Uterus (tissue), 2 donors: ENCODE data around the gene CCDC170.

Experiments used
- POLR2A ChIP-seq, 2 donors: fragments of 450-650 bp; IDR thresholded peaks; one replicate each; pipeline ENCODE4 v1.6.1; 2016; ENCODE audit warnings: antibody characterized with exemption in 2 of 2, mild to moderate bottlenecking in 1 of 2, moderate library complexity in 1 of 2
- TF ChIP-seq, protein P1 (sequence below), 4 experiments: fragments of 200-600 bp in 2 of 4; fragments of 450-650 bp in 2 of 4; sonication (generic) in 2 of 4; IDR thresholded peaks; one replicate each; pipeline ENCODE4 v1.5.1; 2016 to 2019; ENCODE audit warnings: antibody characterized with exemption in 4 of 4, mild to moderate bottlenecking in 2 of 4, moderate library complexity in 1 of 4

DNA sequence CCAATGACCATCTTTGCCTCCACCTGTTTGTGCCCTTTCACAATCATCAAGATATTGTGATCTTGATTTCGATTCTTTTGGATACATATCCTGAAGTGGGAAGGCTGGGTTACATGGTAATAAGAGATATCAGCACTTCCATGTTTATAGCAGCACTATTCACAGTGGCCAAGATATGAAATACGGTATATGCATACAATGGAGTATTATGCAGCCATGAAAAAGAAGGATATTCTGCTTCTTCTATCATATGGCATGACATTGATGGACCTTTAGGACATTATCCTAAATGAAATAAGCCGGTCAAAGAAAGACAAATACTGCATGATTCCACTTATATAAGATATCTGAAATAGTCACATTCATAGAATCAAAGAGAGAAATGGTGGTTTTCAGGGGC is 144.0 kb downstream of the CCDC170 start:
- TF ChIP-seq, protein P1, sequence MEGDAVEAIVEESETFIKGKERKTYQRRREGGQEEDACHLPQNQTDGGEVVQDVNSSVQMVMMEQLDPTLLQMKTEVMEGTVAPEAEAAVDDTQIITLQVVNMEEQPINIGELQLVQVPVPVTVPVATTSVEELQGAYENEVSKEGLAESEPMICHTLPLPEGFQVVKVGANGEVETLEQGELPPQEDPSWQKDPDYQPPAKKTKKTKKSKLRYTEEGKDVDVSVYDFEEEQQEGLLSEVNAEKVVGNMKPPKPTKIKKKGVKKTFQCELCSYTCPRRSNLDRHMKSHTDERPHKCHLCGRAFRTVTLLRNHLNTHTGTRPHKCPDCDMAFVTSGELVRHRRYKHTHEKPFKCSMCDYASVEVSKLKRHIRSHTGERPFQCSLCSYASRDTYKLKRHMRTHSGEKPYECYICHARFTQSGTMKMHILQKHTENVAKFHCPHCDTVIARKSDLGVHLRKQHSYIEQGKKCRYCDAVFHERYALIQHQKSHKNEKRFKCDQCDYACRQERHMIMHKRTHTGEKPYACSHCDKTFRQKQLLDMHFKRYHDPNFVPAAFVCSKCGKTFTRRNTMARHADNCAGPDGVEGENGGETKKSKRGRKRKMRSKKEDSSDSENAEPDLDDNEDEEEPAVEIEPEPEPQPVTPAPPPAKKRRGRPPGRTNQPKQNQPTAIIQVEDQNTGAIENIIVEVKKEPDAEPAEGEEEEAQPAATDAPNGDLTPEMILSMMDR (IDR thresholded peaks at IDR 0.05) = no peak
- no peak for TF ChIP-seq POLR2A (IDR thresholded peaks at IDR 0.05)
